Posterior cingulate gyrus (tissue), 11 donors: ENCODE measurements around the gene FOXS1.

ENCODE experiments used
- DNase-seq, 10 donors: peaks; one replicate each; pipeline versions ENCODE4 v3.0.0 to v3.0.0-alpha.2; 2020 to 2021; ENCODE audit warnings: mixed read lengths in 3 of 10
- intact Hi-C: fragments of 100-400 bp; cut with DNase I; formaldehyde crosslinking; loops from one replicate; pipeline ENCODE4 v1.15.1; 2023

FOXS1 gene

DNA sequence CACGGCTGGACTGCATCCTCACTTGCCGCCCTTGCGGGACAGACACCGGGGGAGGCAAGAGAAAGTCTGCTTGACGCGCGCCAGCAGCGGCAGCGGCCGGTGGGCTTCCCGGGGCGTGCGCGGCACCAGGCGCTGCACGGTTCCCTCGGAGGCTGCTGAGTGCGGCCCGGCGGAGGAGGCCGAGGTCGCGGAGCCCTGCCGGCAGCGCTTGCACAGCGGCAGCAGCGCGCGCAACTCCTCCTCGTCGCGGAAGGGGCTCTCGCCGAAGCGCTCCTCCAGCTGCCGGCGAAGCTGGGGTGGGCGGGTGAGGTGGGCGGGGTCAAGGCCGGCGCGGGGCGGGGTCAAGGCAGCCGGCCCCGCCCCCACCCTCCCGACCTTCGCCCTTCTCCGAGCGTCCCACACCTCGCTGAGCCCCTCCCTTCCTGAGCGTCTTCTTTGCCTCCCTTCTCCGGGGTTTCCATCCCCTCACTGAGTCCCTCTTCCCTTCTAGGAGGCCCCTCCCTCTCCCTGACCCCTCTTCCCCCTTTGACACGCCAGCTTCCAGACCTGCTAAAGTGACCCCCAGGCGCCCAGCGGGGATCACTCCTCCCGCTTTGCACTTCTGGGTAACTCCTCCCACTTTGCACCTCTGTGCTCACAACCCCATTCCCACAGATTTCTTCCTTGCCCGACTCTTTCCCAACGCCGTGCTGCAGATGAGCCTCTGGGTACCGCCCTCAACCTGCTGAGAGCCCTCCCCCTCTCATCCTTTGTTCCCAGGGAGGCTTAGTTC lies 16.2 kb upstream of the FOXS1 start:
- peak in 6 of 10 donors; percentile 32 to 91 (median 67) for DNase-seq
- intact Hi-C loops = no loop called here

DNA sequence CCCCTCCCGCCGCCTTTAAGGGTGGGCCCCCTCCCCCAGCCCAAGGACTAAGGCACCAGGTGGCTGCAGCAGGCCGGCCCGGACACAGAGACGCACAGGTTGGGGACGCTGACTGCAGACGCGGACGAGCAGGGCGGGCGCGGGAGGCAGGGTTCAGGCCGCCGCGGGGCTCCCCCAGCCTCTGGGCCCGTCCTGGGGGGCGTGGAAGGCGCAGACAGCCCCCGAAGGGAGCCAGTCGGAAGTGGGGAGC lies 15.7 kb upstream of the FOXS1 start:
- intact Hi-C loops = no loop called here
- DNase-seq = peak in 1 of 10 donors; percentile 82

- DNase-seq = peak in 2 of 10 donors; percentile 58 to 66
- intact Hi-C loops = no loop called here
Observed at GRCh38 chr20:31860390-31861134, 15.2 kb upstream of the FOXS1 start.

DNA sequence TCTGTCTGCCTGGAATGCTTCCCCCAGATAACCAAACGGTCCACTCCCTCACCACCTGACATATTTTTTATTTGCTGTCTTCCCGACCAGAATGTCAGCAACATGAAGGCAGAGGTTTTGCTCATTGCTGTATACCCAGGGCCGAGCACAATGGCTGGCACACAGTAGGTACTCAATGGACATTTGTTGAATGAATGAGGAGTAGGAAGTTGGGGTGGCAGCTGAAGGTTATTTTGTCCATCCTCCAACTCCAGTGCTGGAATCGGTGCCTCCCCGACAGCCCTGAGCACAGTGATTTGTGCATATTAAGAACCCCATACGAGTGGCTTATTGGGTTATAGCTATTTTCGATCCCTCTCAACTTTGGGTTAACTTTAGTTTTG lies 14.6 kb upstream of the FOXS1 start:
- peak in 2 of 10 donors; percentile 26 to 31 for DNase-seq
- intact Hi-C loops = loop anchor here (10.0 kb wide), 1 partner anchor 175 kb away; no protein-coding TSS in a partner anchor

- intact Hi-C loops = loop anchor here (10.0 kb wide), 1 partner anchor 175 kb away; no protein-coding TSS in a partner anchor
Observed at GRCh38 chr20:31859266-31859997, 14.0 kb upstream of the FOXS1 start.

DNA sequence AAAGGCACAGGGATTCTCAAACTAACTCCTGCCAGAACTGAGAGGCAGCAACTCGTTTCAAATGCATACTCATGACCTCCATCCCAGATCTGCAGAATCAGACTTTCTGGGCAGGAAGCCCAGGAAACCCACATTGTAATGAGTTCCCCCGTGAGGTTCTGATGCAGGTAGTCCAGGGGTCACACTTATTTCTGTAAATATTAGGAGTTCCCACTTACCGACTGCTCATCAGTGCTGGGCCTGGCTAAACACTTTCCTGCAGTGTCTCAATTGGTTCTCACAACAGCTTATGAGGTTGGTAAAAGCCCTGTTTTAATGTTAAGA lies 13.3 kb upstream of the FOXS1 start:
- peak in 1 of 10 donors; percentile 4 for DNase-seq
- intact Hi-C loops = loop anchor here (10.0 kb wide), 1 partner anchor 176 kb away; no protein-coding TSS in a partner anchor

More at GRCh38 chr20:31859266-31859997, 14.0 kb upstream of the FOXS1 start:
- peak in 2 of 10 donors; percentile 18 to 20 for DNase-seq

DNA sequence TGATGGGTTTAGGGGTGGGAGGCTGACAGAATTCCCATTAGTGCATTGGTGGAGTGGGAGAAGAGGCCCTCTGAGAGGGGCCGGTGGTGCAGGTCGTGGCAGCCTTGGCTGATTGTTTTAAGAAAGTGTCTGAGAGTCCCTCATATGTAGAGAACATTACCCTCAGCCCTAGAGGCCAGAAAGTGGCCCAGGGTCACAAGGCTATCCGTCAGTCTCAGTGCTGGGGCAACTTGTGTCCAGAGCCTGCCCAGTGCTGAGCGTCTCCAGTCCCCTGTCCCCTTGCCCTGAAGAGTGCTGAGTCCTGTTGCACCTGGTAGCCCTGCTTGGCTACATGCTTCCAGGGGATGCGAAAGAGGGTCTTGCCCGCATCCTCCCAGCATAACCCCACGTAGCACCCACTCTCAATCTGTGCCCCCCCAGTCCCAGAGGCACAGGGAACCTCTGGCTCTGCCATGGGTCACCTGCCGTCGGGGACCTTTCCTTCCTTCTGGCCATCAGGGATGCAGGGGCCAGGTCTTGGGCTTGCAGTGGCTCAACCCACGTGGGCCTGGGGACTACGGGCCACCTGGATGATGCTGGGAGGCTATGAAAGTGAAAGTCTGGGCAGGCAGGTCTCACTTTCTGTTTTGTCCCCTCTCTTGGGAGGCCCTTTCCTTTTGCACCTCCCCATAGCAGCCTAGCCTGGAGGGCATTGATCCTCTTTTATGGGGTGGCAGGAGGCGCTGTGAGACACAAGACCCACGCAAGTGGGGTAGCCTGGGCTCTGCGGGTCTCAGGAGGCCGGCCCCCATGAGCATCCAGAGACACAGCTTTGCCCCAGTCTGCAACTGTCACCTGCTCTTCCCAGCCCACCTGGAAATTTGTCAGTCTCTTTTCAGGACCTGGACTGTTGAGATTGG lies 12.7 kb upstream of the FOXS1 start:
- intact Hi-C loops = loop anchor here (10.0 kb wide), 1 partner anchor 177 kb away; no protein-coding TSS in a partner anchor
- DNase-seq = peak in 2 of 10 donors; percentile 67 to 74

- intact Hi-C loops = loop anchor here (10.0 kb wide), 1 partner anchor 178 kb away; no protein-coding TSS in a partner anchor
- DNase-seq = peak in 1 of 10 donors; percentile 59
Observed at GRCh38 chr20:31856516-31856915, 11.1 kb upstream of the FOXS1 start.

DNA sequence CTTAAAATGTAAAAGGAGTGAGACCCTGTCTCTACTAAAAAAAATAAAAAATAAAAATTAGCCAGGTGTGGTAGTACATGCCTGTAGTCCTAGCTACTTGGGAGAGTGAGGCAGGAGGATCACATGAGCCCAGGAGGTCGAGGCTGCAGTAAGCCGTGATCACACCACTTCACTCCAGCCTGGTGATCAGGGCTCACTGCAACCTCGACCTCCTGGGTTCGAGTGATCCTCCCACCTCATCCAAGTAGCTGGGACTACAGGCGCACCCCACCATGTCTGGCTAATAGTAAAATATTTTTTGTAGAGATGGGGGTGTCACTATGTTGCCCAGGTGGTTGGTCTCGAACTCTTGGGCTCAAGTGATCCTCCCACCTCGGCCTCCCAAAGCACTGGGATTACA lies 8.1 kb upstream of the FOXS1 start:
- DNase-seq = peak in 2 of 10 donors; percentile 11 to 39
- intact Hi-C loops = loop anchor here (10.0 kb wide), 1 partner anchor 181 kb away; no protein-coding TSS in a partner anchor

DNA sequence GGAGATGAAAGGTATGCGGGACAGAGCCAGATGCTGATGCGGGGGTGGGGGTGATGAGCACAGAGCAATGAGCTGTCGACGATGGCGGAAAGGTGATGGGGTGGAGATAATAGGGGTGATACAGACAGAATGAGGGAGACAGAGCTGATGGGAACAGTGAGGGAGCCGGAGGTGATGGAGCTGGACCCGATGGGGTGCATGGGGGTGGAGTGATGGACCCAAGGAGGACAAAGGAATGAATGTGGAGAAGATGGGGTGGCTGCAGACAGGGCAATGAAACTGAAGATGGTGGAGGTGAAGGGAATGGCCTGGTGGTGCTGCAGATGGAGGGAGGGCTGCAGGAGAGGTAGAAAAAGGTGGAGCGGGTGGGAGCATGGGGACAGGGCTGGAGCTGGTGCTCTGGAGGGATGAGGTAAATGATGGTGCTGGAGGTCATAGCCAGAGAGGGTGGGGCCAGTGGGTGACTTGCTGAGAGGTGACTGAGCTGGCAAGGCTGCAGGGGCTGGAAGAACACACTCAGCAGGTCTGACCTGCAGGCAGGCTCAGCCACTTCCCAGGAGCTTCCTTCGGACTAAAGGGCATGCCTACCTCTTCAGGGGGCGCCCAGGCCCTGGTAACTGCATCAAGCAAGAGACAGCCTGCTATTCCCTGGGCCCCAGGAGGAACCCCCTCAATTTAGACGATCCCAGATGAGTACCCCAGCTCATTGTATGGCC lies 6.0 kb upstream of the FOXS1 start:
- DNase-seq = peak in 3 of 10 donors; percentile 31 to 45 (median 33)
- intact Hi-C loops = loop anchor here (10.0 kb wide), 1 partner anchor 183 kb away; no protein-coding TSS in a partner anchor

DNA sequence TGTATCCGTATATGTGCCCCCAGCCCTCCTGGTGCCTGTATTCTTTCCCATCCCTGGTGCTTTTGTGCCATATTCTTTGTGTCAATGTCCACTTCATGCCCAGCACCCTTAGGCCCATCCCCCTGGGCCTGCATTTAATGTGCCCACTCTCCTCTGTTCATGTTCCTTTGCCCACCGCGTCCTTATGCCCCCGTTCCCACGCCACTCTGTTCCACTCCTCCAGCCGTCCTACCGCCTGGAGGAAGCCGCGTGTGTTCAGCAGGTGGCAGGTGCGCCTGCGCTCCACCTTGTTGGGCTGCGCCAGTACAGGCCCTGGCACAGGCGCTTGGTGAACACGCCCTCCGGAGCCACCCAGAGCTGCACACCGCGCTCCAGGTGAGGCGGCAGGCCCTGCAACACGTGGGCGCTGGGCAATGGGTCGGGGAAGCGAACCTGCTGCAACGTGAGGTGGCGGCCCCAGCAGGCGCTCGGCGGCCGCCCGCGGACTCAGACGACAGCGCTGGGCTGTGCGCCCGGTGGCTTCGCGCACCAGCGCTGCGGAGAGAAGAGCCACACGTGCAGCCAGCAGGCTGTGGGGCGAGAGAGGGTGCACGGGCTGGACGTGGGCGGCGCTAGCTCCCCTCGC lies 4.0 kb upstream of the FOXS1 start:
- DNase-seq = no peak
- intact Hi-C loops = no loop called here

DNA sequence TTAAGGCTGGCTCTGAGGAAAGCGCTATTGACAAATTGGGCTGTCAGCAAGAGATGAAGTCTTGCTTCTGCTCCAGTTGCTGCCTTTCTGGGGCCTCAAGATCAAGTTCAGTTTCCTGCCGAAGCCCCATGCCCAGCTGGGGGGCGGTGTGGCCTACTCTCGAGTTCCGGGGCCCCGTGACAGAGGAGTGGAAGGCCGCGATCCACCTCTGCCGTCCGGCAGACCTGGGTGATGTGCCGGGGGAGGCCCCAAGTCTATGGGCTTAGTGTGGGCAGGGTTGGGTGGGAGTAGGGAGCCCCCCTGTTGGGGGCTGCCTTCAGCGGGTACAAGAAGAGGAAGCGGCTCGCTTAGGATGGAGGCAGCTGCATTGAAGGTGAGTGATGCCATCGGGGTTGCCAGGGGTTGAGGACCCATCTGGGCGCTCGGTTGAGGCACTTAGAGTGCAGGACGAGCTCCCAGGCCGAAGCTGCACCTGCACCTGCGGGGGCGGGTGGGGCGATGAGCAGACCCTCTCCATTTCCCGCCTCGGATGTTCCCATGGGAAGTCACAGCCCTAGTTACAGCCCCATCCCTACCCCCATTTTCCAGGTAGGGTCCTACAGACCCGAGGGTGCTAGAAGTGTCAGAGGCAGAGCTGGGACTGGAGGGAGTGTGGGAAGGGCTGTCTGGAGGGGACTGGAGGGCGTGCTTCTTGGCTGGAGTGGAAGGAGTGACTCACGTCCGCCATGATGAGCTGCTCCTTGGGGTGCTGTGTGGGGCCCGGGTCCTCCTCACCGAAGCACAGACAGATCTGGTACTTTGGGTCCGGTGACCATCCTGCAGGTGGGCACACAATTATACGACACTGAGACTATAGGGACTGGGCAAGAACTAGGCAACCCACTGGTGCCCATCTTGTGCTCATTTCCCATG lies 2.9 kb upstream of the FOXS1 start:
- no peak for DNase-seq
- intact Hi-C loops = no loop called here

DNA sequence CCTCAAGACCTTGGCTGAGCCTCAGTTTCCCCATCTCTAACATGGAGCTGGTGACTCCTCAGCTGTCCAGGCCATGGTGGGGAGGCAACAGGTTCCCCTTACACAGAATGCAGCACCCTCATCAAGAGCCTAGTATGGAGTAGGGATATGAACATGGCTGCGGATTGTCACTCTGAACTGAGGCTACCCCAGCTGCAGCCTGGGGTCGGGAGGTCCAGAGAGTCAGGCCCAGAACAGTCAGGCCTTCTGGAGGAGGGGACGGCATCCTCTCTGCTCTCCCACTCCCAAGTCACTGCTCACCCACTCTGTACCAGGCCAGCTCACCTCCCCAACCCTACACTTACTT lies 1.4 kb upstream of the FOXS1 start:
- intact Hi-C loops = no loop called here
- DNase-seq = no peak

- intact Hi-C loops = no loop called here
- DNase-seq = no peak
Observed at GRCh38 chr20:31844737-31845299, 586 bp downstream of the FOXS1 start.

DNA sequence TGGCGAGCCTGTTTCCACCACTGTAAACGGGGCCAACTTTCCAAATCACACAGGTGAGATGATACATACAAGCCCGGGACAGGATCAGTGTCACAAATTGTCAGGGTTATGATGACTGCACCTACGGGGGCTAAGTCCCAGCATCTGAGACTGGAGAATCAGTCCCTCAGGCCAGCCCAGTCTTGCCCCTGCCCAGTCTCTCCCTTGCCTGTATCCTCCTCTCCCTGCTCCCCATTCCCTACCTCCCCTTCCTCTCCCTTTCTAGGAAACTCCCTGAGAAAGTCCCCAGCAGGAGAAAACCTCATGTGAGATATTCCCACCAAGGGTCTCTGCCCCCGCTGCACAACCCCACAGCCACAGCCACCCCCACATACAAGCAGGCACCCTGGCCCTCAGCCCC lies 1.5 kb downstream of the FOXS1 start:
- intact Hi-C loops = no loop called here

DNA sequence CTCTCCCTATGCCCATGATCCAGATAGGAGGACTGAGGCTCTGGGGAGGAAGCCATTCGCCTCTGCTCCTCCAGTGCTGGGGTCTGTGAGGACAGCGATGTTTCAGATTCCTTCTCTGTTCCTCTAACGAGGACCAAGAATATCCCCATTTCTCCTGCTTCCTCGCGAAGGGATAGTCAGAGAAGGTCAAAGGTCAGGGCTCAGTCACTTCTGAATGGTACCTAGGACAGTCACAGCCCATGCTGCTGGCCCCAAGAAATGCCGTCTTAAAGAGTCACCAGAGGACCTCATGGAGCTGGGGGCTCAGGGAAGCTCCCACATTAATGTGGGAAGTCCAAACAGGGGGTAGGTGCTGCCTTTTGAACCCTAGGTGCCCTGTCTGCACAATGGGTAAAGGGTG lies 2.1 kb downstream of the FOXS1 start:
- intact Hi-C loops = no loop called here
- no peak for DNase-seq

More for the DNA sequence above, 1.5 kb downstream of the FOXS1 start:
- no peak for DNase-seq

DNA sequence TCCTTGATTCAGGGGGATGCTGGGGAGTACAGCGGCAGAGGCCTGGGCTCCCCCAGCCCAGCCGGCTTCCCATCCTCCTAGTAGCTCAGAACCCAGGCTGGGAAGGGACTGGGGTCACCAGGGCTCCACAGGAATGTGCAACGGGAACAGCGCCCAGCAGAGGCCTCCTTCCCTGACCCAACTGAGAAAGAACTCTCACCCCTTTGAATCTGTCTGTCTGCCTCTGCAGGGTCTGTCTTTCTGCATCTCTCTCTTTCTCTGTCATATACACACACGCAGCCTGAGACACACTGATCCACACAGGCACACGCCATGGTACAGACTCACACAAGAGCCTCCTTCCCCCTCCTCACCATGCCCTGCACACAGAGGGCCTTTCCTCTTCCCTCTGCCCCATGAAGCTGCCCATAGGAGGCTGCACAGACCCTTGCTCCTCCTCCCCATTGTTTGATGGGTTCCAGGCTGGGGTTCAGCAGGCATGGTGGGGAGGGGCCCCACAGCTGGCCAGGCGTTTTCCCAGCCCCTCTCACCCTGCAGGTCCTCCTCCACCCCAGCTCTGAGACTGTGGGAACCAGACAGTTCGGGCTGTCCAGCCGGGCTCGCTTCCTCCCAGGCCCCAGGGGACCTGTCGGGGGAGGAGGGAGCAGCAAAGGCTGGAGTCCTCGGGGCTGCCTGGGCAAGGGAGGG lies 2.8 kb downstream of the FOXS1 start:
- no peak for DNase-seq
- intact Hi-C loops = no loop called here
